HG03432 (cell line): ENCODE data around the gene SLC40A1.

Experiments used
- ATAC-seq: cut with Tn5 transposase; IDR thresholded peaks from one replicate; pipeline ENCODE4 v1.9.1; 2021; ENCODE audit warnings: mild to moderate bottlenecking, moderate library complexity; ENCODE audit not compliant: unreplicated experiment

SLC40A1 gene

GRCh38 chr2:189601043-189601442 is 20.5 kb upstream of the SLC40A1 start:
- no peak for ATAC-seq

- no peak for ATAC-seq
Observed at GRCh38 chr2:189599245-189599644, 18.7 kb upstream of the SLC40A1 start.

- ATAC-seq, result no peak
Observed at GRCh38 chr2:189595417-189595816, 14.8 kb upstream of the SLC40A1 start.

GRCh38 chr2:189594305-189594704 is 13.7 kb upstream of the SLC40A1 start:
- ATAC-seq, result no peak

- no peak for ATAC-seq
Observed at GRCh38 chr2:189593115-189593514, 12.5 kb upstream of the SLC40A1 start.

GRCh38 chr2:189592353-189592984 is 11.9 kb upstream of the SLC40A1 start:
- ATAC-seq, result no peak

- no peak for ATAC-seq
Observed at GRCh38 chr2:189587780-189588179, 7.2 kb upstream of the SLC40A1 start.

- no peak for ATAC-seq
Observed at GRCh38 chr2:189585226-189585756, 4.7 kb upstream of the SLC40A1 start.

GRCh38 chr2:189584686-189585085 is 4.1 kb upstream of the SLC40A1 start:
- no peak for ATAC-seq

- no peak for ATAC-seq
Observed at GRCh38 chr2:189583227-189584198, 2.9 kb upstream of the SLC40A1 start.

GRCh38 chr2:189582809-189583192 is 2.2 kb upstream of the SLC40A1 start:
- no peak for ATAC-seq

- no peak for ATAC-seq
Observed at GRCh38 chr2:189582140-189582808, 1.7 kb upstream of the SLC40A1 start.

- peak; percentile 13 for ATAC-seq
Observed at GRCh38 chr2:189581354-189582139, 961 bp upstream of the SLC40A1 start.

- ATAC-seq, result peak; percentile 41
Observed at GRCh38 chr2:189580241-189580651, 340 bp downstream of the SLC40A1 start.

GRCh38 chr2:189579585-189580186 is 900 bp downstream of the SLC40A1 start:
- no peak for ATAC-seq

GRCh38 chr2:189578272-189578950 is 2.2 kb downstream of the SLC40A1 start:
- no peak for ATAC-seq

GRCh38 chr2:189577121-189577520 is 3.5 kb downstream of the SLC40A1 start:
- ATAC-seq, result no peak

- no peak for ATAC-seq
Observed at GRCh38 chr2:189576396-189576795, 4.2 kb downstream of the SLC40A1 start.

- no peak for ATAC-seq
Observed at GRCh38 chr2:189574793-189575475, 5.7 kb downstream of the SLC40A1 start.
